HCT116 (cell line): ENCODE data around the gene CTLA4. TPM values are rescaled to one million over a fixed set of nuclear protein-coding genes. Genes with fewer than 3 reads are reported as not detected.

ENCODE experiments used
- ATAC-seq: fragments of 200-7000 bp; cut with Tn5 transposase; 2 replicates; pipeline ENCODE4 v1.9.1; 2020; ENCODE audit warnings: mild to moderate bottlenecking, moderate library complexity
- BruUV-seq: library from RNA; stranded (reverse); fragments of 400-500 nt; replicated peaks from 2 replicates; lab custom pipeline; 2021; lab: Mats Ljungman, UMichigan
- CTCF ChIA-PET: fragments of 300-600 bp; sonication (Branson Sonifier 250); formaldehyde crosslinking; loops from one replicate; lab custom pipeline; 2021; ENCODE audit warnings: antibody characterized with exemption; lab: Charles Lee
- POLR2A ChIA-PET: fragments of 300-600, 350-600 bp; sonication (Branson Sonifier 250); formaldehyde crosslinking; loops from one replicate; lab custom pipeline; 2021; ENCODE audit warnings: antibody characterized with exemption; lab: Charles Lee
- RAD21 ChIA-PET, 2 experiments: fragments of 300-600 bp; sonication (Branson Sonifier 250); formaldehyde crosslinking; loops; one replicate each; lab custom pipeline; 2023; ENCODE audit warnings: low total read pairs in 2 of 2; ENCODE audit not compliant: uncharacterized antibody in 2 of 2, unreplicated experiment in 2 of 2, low non-redundant PET in 1 of 2; lab: Charles Lee
- DNase-seq: peaks from one replicate; pipeline ENCODE4 v3.0.0-alpha.2; 2010; ENCODE audit warnings: low read depth, low spot score
- H2AFZ ChIP-seq: fragments of 200-600 bp; shearing (Covaris generic), sonication (generic); 2 replicates; pipeline ENCODE4 v1.6.1; 2017; ENCODE audit warnings: low read depth, mixed run types, mixed read lengths, antibody characterized with exemption, low read length; ENCODE audit not compliant: poor library complexity, severe bottlenecking
- H3K27ac ChIP-seq: 2 replicates; pipeline ENCODE4 v1.5.1; 2012; ENCODE audit warnings: low read depth, low read length
- H3K27me3 ChIP-seq: fragments of 200-600 bp; sonication (generic); 2 replicates; pipeline ENCODE4 v1.6.1; 2016; ENCODE audit warnings: mixed run types, low read length, mixed read lengths; ENCODE audit not compliant: insufficient read depth
- H3K36me3 ChIP-seq, 2 experiments: fragments of 200-500 bp in 1 of 2; fragments of 200-600 bp in 1 of 2; sonication (Bioruptor generic) in 1 of 2; sonication (generic) in 1 of 2; 2 replicates each; pipeline versions ENCODE4 v1.5.1 to v1.6.1; 2014 to 2016; ENCODE audit warnings: low read length in 2 of 2, inconsistent platforms in 1 of 2, mixed read lengths in 1 of 2, mixed run types in 1 of 2; ENCODE audit not compliant: insufficient read depth in 2 of 2, control insufficient read depth in 1 of 2
- H3K4me1 ChIP-seq, 2 experiments: fragments of 200-600 bp in 1 of 2; sonication (generic) in 1 of 2; 2 replicates each; pipeline versions ENCODE4 v1.5.1 to v1.6.1; 2012 to 2017; ENCODE audit warnings: low read length in 2 of 2, inconsistent platforms in 1 of 2, mild to moderate bottlenecking in 1 of 2, mixed read lengths in 1 of 2, mixed run types in 1 of 2, moderate library complexity in 1 of 2; ENCODE audit not compliant: insufficient read depth in 2 of 2, control insufficient read depth in 1 of 2
- H3K4me2 ChIP-seq: fragments of 200-600 bp; sonication (generic); 2 replicates; pipeline ENCODE4 v1.6.1; 2017; ENCODE audit warnings: mixed run types, low read length, mixed read lengths
- H3K4me3 ChIP-seq, 2 experiments: fragments of 200-600 bp in 1 of 2; sonication (generic) in 1 of 2; replicated peaks in 1 of 2; 2 replicates each; pipeline ENCODE4 v1.5.1; 2011 to 2016; ENCODE audit warnings: low read length in 2 of 2, control low read depth in 1 of 2, low read depth in 1 of 2, mild to moderate bottlenecking in 1 of 2, mixed read lengths in 1 of 2, mixed run types in 1 of 2
- H3K79me2 ChIP-seq: fragments of 200-600 bp; sonication (generic); 2 replicates; pipeline ENCODE4 v1.6.1; 2017; ENCODE audit warnings: mild to moderate bottlenecking, mixed run types, low read length, moderate library complexity, mixed read lengths; ENCODE audit not compliant: insufficient read depth
- H3K9ac ChIP-seq: fragments of 200-600 bp; sonication (generic); 2 replicates; pipeline ENCODE4 v1.6.1; 2016; ENCODE audit warnings: low read length, mixed read lengths
- H3K9me2 ChIP-seq: fragments of 200-600 bp; sonication (generic), shearing (Covaris generic); 2 replicates; pipeline ENCODE4 v1.6.1; 2017; ENCODE audit warnings: mixed run types, mild to moderate bottlenecking, moderate library complexity; ENCODE audit not compliant: insufficient read depth
- H3K9me3 ChIP-seq, 2 experiments: fragments of 200-500 bp in 1 of 2; fragments of 200-600 bp in 1 of 2; sonication (Bioruptor generic) in 1 of 2; sonication (generic) in 1 of 2; 2 replicates each; pipeline ENCODE4 v1.6.1; 2014 to 2017; ENCODE audit warnings: low read length in 2 of 2, mixed read lengths in 2 of 2, inconsistent platforms in 1 of 2, low read depth in 1 of 2, mild to moderate bottlenecking in 1 of 2, mixed run types in 1 of 2, moderate library complexity in 1 of 2; ENCODE audit not compliant: control insufficient read depth in 1 of 2, insufficient read depth in 1 of 2
- H4K20me1 ChIP-seq: fragments of 200-600 bp; sonication (generic), shearing (Covaris generic); 2 replicates; pipeline ENCODE4 v1.6.1; 2017; ENCODE audit warnings: mixed run types, mild to moderate bottlenecking, moderate library complexity; ENCODE audit not compliant: insufficient read depth
- CEBPB ChIP-seq: IDR thresholded peaks from 2 replicates; pipeline ENCODE4 v1.6.1; 2012; ENCODE audit warnings: low read depth
- EGR1 ChIP-seq: IDR thresholded peaks from 2 replicates; pipeline ENCODE4 v1.6.1; 2012; ENCODE audit warnings: low read depth
- EZH2 ChIP-seq: fragments of 200-600 bp; sonication (generic); IDR thresholded peaks from 2 replicates; pipeline ENCODE4 v1.6.1; 2017; ENCODE audit warnings: antibody characterized with exemption, mixed run types
- EZH2phosphoT487 ChIP-seq: fragments of 200-600 bp; IDR thresholded peaks from 2 replicates; pipeline ENCODE4 v1.6.1; 2018; ENCODE audit warnings: antibody characterized with exemption, borderline replicate concordance
- RAD21 ChIP-seq: IDR thresholded peaks from 2 replicates; pipeline ENCODE4 v1.6.1; 2012; ENCODE audit warnings: low read depth, mild to moderate bottlenecking
- SIN3A ChIP-seq: IDR thresholded peaks from 2 replicates; pipeline ENCODE4 v1.6.1; 2012; ENCODE audit warnings: low read depth
- SP1 ChIP-seq: IDR thresholded peaks from 2 replicates; pipeline ENCODE4 v1.6.1; 2012; ENCODE audit warnings: low read depth
- SRF ChIP-seq: IDR thresholded peaks from 2 replicates; pipeline ENCODE4 v1.6.1; 2012; ENCODE audit warnings: low read depth
- TCF7L2 ChIP-seq: IDR thresholded peaks from 2 replicates; pipeline ENCODE4 v1.7.0; 2011; ENCODE audit warnings: borderline replicate concordance, inconsistent platforms; ENCODE audit not compliant: insufficient read depth, insufficient read length; ENCODE audit errors: extremely low read depth
- ZFX ChIP-seq: fragments of 450-650 bp; IDR thresholded peaks from 2 replicates; pipeline ENCODE4 v1.6.1; 2017
- intact Hi-C: fragments of 100-400 bp; cut with micrococcal nuclease; formaldehyde crosslinking; loops from 2 replicates; pipeline ENCODE4 v1.10.0; 2022
- total RNA-seq: library from RNA; stranded (reverse); gene quantifications from one replicate; pipeline ENCODE4 v1.2.1, GENCODE V29; 2021; ENCODE audit not compliant: unreplicated experiment

CTLA4 gene
- total RNA-seq, 1 experiment from 2014 or later = 0.37 TPM

GRCh38 chr2:203898657-203899056 is 31.1 kb downstream of the CTLA4 start:
- ChIA-PET POLR2A (no interaction called here), CTCF (no interaction called here), RAD21 (no interaction called here)
- no peaks in the 10 kb centered on the region for H3K9me2 ChIP-seq
- H3K9me3 ChIP-seq = peaks cover 5 to 7% of the 10 kb centered on the region in 2 experiments; a peak in 2 of 4 replicates
- H3K4me1 ChIP-seq = no peaks in the 10 kb centered on the region
- H4K20me1 ChIP-seq = no peaks in the 10 kb centered on the region
- no peaks in the 10 kb centered on the region for H3K36me3 ChIP-seq
- no peaks in the 10 kb centered on the region for H3K79me2 ChIP-seq
- no peak overlapping the region for H3K27ac ChIP-seq
- DNase-seq (no peak), ATAC-seq (no peak)
- H2AFZ ChIP-seq = no peak overlapping the region
- no TSS peak for BruUV-seq
- H3K9ac ChIP-seq = no peak overlapping the region
- H3K4me2 ChIP-seq = no peak overlapping the region
- no peak for TF ChIP-seq EGR1
- no peak for TF ChIP-seq SRF
- no peak for TF ChIP-seq SIN3A
- no peak for TF ChIP-seq EZH2phosphoT487
- no peak for TF ChIP-seq CEBPB
- TF ChIP-seq ZFX = no peak
- TF ChIP-seq EZH2 = no peak
- no peak for TF ChIP-seq SP1
- TF ChIP-seq RAD21 = no peak
- intact Hi-C loops = no loop called here
- H3K27me3 ChIP-seq = no peaks in the 10 kb centered on the region
- no peak overlapping the region for H3K4me3 ChIP-seq

- intact Hi-C loops = no loop called here
- ChIA-PET POLR2A (no interaction called here), CTCF (no interaction called here), RAD21 (no interaction called here)
- BruUV-seq = no TSS peak
- Histone ChIP-seq H3K36me3 (no peaks in the 10 kb centered on the region), H3K9ac (no peak overlapping the region), H3K4me2 (no peak overlapping the region), H3K4me3 (no peak overlapping the region), H2AFZ (no peak overlapping the region), H3K4me1 (no peaks in the 10 kb centered on the region), H3K9me2 (no peaks in the 10 kb centered on the region), H3K79me2 (no peaks in the 10 kb centered on the region), H4K20me1 (no peaks in the 10 kb centered on the region), H3K27ac (no peak overlapping the region), H3K9me3 (peaks cover 5 to 7% of the 10 kb centered on the region in 2 experiments; a peak in 2 of 4 replicates), H3K27me3 (no peaks in the 10 kb centered on the region)
- DNase-seq (no peak), ATAC-seq (no peak)
- TF ChIP-seq RAD21 = no peak
- TF ChIP-seq TCF7L2 = no peak
- TF ChIP-seq CEBPB = no peak
- TF ChIP-seq EZH2 = no peak
Measured at GRCh38 chr2:203900253-203900652, 32.7 kb downstream of the CTLA4 start.
